SK-N-DZ (cell line): ENCODE measurements around the gene KRTAP29-1.

Source experiments
- small RNA-seq, 2 experiments: library from RNA; depleted of rRNA; stranded (forward); fragments of <200 nt; gene quantifications; one replicate each; pipeline ENCODE3, GENCODE V24; 2014

Gene KRTAP29-1

Small RNAs within 50 kb of the gene (small RNA-seq; reads per million reads assigned to genes)
- 0 reads per million in 2 experiments for gene KRTAP9-10P
